Measurements from ENCODE around the gene MMP7.
"Not testable (repeated sequence)": the region's sequence is repeated elsewhere in the genome, so short reads cannot be mapped to it uniquely, and the experiment has no call there.

Gene MMP7

GRCh38 chr11:102539567-102539966, 9.0 kb upstream of the MMP7 start:
- in situ Hi-C loops (cut with HindIII; ENCODE audit: low sequenced_read_pairs): no loop called here

DNA sequence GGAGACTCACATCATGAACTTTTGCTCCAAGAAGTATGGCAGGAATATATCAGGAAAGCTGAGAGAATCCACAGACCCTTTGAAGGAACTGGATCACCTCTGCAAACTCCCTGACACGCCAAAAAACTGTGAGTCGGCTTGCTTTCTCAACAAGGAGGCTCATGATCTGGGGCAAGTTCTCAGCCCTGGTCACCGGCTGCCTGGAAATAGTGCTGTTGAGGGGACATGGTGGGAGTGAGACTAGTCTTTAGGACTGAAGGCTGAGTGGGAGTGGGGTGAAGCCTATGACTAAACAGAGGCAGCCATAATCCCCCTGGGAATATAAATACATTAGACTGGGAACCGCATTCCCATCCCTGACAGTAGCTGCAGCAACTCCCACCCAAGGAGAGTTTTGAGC, 8.4 kb upstream of the MMP7 start:
- in situ Hi-C loops (cut with HindIII; ENCODE audit: low sequenced_read_pairs): no loop called here

DNA sequence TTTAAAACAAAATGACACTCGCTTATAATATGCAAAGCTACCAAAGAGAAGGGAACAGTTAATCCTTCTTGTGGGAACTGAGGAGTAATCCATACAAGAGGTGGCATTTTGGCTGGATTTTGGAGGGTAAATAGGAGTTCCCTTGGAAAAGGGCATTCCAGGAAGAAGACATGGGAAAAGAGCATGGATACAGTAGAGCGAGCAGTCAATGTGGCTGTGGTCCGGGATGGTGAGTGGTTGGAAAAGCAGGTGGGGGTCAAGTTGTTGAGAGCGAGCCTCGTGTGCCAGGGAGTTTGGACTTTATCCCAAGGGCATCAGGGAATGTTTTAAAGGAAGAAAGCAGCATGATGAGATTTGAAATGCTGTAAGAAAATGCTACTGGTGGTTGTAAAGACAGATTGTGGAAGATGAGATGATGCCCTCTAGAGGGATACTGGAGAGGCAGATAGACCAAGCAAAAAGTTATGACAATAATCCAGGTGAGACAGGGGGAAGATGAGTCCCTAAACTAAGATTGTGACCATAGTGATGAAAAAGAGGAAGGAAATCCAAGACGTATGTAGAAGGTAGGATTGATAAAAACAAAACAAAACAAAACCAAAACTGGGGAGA, 3.8 kb upstream of the MMP7 start:
- in situ Hi-C loops (cut with HindIII; ENCODE audit: low sequenced_read_pairs): no loop called here

DNA sequence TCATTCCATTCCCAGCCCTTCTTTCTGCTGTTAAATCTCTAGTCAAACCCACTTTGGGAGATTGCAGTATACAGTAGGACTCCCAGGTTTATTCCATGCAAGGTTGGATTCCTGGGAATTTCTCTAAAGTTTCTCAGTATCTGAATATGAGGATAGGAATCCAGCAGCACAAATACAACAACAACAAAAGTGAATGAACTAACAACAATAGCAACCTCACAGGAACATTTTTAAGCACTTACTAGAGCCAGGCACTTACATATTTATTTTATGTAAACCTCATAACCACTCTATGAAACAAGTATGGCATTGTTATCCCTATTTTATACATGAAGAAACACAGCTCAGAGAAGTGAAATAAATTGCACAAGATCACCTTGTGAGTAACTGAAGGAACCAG, 1.9 kb downstream of the MMP7 start:
- in situ Hi-C loops (cut with HindIII; ENCODE audit: low sequenced_read_pairs): no loop called here

DNA sequence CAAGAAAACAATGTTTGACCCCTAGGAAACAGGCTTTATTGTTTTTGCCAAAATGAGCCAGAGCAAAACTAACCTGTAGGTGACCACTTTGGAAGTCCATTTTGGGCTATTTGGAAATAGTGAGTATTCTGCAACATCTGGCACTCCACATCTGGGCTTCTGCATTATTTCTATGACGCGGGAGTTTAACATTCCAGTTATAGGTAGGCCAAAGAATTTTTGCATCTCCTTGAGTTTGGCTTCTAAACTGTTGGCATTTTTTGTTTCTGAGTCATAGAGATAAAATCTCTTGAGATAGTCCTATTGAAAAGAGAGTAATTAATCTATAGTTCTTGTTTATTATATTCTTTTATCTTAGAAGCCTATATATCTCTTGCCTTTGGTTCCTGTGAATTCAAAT, 2.9 kb downstream of the MMP7 start:
- in situ Hi-C loops (cut with HindIII; ENCODE audit: low sequenced_read_pairs): no loop called here

- in situ Hi-C loops (cut with HindIII; ENCODE audit: low sequenced_read_pairs): no loop called here
Observed at GRCh38 chr11:102527041-102527440, 3.5 kb downstream of the MMP7 start.

- in situ Hi-C loops (cut with HindIII; ENCODE audit: low sequenced_read_pairs): no loop called here
Observed at GRCh38 chr11:102523887-102524286, 6.7 kb downstream of the MMP7 start.

GRCh38 chr11:102523189-102523570, 7.4 kb downstream of the MMP7 start:
- in situ Hi-C loops (cut with HindIII; ENCODE audit: low sequenced_read_pairs): no loop called here

- in situ Hi-C loops (cut with HindIII; ENCODE audit: low sequenced_read_pairs): no loop called here
Observed at GRCh38 chr11:102522312-102523188, 8.0 kb downstream of the MMP7 start.

- in situ Hi-C loops (cut with HindIII; ENCODE audit: low sequenced_read_pairs): no loop called here
Observed at GRCh38 chr11:102521121-102521520, 9.4 kb downstream of the MMP7 start.

DNA sequence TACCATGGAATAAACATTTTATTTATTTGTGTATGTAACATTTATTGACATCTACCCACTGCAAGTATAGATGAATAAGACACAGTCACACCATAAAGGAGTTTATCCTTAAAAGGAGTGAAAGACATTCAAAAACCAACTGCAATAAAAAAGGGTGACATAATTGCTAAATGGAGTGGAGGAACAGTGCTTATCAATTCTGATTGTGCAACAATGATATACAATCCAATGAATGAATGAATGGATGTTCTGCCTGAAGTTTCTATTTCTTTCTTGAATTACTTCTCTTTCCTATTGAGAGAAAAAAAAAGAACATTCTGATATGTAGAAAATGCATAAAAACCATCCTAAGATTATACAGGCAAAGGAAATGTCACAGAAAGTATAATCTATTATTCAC, 10.0 kb downstream of the MMP7 start:
- in situ Hi-C loops (cut with HindIII; ENCODE audit: low sequenced_read_pairs): no loop called here

- in situ Hi-C loops (cut with HindIII; ENCODE audit: low sequenced_read_pairs): no loop called here
Observed at GRCh38 chr11:102518296-102519094, 12.1 kb downstream of the MMP7 start.

DNA sequence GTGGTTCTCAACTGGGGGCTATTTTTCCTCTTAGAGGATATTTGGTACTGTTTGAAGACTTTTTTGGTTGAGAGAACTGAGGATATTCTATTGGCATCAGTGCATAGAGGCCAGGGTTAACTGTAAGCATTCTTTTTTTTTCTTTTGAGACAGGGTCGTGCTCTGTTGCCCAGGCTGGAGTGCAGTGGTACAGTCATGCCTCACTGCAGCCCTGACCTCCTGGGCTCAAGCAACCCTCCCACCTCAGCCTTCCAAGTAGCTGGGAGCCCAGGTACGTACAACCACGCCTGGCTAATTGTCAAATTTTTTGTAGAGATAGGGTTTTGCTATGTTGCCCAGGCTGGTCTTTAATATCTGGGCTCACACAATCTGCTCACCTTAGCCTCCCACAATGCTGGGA, 12.9 kb downstream of the MMP7 start:
- in situ Hi-C loops (cut with HindIII; ENCODE audit: low sequenced_read_pairs): no loop called here

DNA sequence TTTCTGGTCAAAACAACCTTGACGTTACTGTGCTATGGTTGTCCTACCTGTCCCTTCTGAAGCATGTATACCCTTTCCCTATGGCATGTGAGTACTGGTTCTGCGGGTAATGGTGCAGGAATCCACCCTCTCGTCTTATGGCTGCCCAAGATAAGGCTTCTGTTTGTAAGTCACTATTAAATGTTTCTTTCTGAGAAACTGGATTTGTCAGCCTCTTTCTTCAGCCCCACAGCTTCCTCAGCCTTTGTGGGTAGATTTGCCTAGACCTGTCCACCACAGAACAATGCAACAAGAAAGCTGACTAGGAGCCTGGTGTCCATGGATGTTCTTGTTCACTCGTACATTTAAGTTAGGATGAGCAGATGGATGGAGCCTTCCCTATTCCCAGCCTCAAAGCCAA, 14.4 kb downstream of the MMP7 start:
- in situ Hi-C loops (cut with HindIII; ENCODE audit: low sequenced_read_pairs): no loop called here

- in situ Hi-C loops (cut with HindIII; ENCODE audit: low sequenced_read_pairs): no loop called here
Observed at GRCh38 chr11:102513869-102514268, 16.7 kb downstream of the MMP7 start.

DNA sequence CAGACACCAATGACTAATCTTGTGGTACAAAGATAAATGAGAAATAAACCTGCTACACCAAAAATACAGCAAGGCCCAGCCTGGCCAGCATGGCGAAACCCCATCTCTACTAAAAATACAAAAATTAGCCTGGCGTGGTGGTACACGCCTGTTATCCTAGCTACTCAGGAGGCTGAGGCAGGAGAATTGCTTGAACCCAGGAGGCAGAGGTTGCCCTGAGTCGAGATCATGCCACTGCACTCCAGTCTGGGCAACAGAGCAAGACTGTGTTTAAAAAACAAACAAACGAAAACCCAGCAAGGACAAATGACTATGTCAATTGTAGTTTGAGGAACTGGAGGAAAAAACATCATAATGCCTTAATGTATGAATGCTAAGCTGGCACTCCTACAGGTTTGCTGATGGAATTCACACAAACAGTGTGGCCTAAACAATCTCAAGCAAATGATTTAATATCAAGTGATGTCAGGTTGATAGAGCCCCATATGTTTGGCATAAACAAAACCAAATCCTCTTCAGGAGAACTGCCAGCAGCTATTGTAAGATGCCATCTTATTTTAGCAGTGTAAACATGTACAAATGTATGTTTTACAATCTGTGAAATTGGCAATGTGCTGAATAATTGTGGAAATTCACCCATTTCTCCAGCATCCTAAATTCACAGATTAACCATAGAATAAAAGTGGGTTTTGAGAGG, 20.0 kb downstream of the MMP7 start:
- in situ Hi-C loops (cut with HindIII; ENCODE audit: low sequenced_read_pairs): no loop called here

- in situ Hi-C loops (cut with HindIII; ENCODE audit: low sequenced_read_pairs): not testable (repeated sequence)
Observed at GRCh38 chr11:102502831-102503230, 27.7 kb downstream of the MMP7 start.

DNA sequence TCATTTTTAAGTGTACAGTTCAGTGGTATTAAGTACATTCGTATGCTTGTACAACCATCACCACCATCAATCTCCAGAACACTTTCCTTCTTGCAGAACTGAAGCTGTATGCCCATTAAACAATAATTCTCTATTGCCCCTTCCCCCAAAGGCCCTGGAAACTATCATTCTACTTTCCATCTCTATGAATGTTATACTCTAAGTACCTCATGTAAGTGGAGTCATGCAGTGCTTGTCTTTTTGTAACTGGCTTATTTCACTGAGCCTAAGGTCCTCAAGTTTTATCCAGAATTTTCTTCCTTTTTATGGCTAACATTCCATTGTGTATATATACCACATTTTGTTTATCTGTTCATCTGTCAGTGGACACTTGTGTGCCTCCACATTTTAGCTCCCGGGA, 29.7 kb downstream of the MMP7 start:
- in situ Hi-C loops (cut with HindIII; ENCODE audit: low sequenced_read_pairs): no loop called here

DNA sequence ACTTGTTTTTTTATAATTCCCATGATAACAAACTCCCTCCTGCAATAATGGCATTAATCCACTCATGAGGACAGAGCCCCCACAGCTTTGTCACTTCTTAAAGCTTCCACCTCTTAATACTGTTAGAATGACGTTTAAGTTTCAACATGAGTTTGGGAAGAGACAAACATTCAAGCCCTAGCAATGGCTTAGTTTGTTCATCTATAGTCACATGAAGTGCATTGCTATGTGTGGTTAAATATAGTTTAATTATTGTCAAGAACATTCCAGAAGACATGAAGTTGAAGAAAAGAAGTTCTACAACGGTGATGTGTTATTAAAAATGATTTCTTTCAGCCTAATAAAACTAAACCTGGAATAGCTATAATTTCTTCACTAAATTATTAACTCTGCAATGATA, 30.6 kb downstream of the MMP7 start:
- in situ Hi-C loops (cut with HindIII; ENCODE audit: low sequenced_read_pairs): loop anchor here (10.0 kb wide), 2 partner anchors 95 to 155 kb away; partner anchors contain the start of gene BIRC2

- in situ Hi-C loops (cut with HindIII; ENCODE audit: low sequenced_read_pairs): loop anchor here (10.0 kb wide), 2 partner anchors 94 to 154 kb away; partner anchors contain the start of gene BIRC2
Observed at GRCh38 chr11:102499151-102499550, 31.4 kb downstream of the MMP7 start.

GRCh38 chr11:102497061-102497460, 33.5 kb downstream of the MMP7 start:
- in situ Hi-C loops (cut with HindIII; ENCODE audit: low sequenced_read_pairs): loop anchor here (10.0 kb wide), 2 partner anchors 92 to 152 kb away; partner anchors contain the start of gene BIRC2
